GM12875 (cell line): ENCODE results near the gene TSPAN14.

ENCODE experiments used
- H3K4me3 ChIP-seq: one replicate; pipeline ENCODE4 v1.5.1; 2011; ENCODE audit warnings: low read depth, low read length, control low read depth
- TF ChIP-seq, protein P1 (sequence below): IDR thresholded peaks from 2 replicates; pipeline ENCODE4 v1.5.1; 2011; ENCODE audit warnings: low read depth, mild to moderate bottlenecking, control low read depth, inconsistent platforms, low read length, moderate library complexity, borderline replicate concordance; ENCODE audit not compliant: insufficient read depth

The TSPAN14 gene

DNA sequence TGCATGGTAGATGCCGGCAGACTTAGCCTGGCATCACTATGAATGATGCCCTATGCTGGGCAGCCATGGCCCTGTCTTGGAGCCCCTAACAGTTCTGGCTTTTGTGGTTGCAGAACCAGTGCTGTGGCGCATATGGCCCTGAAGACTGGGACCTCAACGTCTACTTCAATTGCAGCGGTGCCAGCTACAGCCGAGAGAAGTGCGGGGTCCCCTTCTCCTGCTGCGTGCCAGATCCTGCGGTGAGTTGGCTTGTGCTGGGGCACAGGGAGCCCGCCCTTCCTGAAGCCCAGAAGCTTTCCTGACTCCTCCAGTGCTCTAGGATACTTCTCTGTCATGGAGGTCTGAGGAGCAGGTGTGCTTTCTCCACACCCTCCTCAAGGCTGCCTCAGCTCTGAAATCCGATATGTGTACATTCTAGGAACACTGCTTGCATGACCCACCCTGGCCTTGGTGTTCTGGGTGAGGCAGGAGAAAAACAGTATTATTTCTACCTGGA lies 58.0 kb downstream of the TSPAN14 start:
- no peak overlapping the region for H3K4me3 ChIP-seq
- TF ChIP-seq, protein P1, sequence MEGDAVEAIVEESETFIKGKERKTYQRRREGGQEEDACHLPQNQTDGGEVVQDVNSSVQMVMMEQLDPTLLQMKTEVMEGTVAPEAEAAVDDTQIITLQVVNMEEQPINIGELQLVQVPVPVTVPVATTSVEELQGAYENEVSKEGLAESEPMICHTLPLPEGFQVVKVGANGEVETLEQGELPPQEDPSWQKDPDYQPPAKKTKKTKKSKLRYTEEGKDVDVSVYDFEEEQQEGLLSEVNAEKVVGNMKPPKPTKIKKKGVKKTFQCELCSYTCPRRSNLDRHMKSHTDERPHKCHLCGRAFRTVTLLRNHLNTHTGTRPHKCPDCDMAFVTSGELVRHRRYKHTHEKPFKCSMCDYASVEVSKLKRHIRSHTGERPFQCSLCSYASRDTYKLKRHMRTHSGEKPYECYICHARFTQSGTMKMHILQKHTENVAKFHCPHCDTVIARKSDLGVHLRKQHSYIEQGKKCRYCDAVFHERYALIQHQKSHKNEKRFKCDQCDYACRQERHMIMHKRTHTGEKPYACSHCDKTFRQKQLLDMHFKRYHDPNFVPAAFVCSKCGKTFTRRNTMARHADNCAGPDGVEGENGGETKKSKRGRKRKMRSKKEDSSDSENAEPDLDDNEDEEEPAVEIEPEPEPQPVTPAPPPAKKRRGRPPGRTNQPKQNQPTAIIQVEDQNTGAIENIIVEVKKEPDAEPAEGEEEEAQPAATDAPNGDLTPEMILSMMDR = no peak

- TF ChIP-seq, protein P1 = no peak
These were observed 59.0 kb downstream of the TSPAN14 start for GRCh38 chr10:80513106-80513505.

DNA sequence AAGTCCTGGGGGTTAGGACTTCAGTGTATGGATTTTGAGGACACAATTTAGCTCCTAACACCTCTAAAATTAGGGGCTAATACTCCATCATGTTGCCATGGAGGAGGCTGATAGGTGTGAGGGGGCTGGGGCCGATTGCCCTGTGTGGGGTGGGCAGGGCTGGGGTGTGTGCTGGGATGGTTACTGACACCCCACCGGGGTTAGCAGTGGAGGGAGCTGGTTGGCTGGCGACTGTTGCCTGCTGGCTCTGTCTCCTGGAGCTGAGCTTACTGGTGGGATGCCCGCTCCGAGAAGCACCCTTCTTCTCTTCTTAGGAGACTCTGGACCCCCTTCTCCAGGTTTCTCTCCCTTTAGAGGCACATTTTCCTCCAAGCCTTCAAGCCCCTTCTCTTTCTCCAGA lies 61.4 kb downstream of the TSPAN14 start:
- TF ChIP-seq, protein P1 = no peak
- no peak overlapping the region for H3K4me3 ChIP-seq

More at GRCh38 chr10:80513106-80513505, 59.0 kb downstream of the TSPAN14 start:
- H3K4me3 ChIP-seq = no peak overlapping the region

GRCh38 chr10:80515941-80516340 lies 61.8 kb downstream of the TSPAN14 start:
- TF ChIP-seq, protein P1 = no peak
- no peak overlapping the region for H3K4me3 ChIP-seq

GRCh38 chr10:80516506-80517075 lies 62.5 kb downstream of the TSPAN14 start:
- TF ChIP-seq, protein P1 = no peak
- H3K4me3 ChIP-seq = no peak overlapping the region

- no peak overlapping the region for H3K4me3 ChIP-seq
- TF ChIP-seq, protein P1 = no peak
These were observed 63.5 kb downstream of the TSPAN14 start for GRCh38 chr10:80517416-80518142.
